ENCODE measurements around the gene GPX4. TPM values are rescaled to one million over a fixed set of nuclear protein-coding genes. Genes with fewer than 3 reads are reported as not detected.

The GPX4 gene
- total RNA-seq, 4 donors from 2014 or later: 350 to 485 (median 414) TPM

DNA sequence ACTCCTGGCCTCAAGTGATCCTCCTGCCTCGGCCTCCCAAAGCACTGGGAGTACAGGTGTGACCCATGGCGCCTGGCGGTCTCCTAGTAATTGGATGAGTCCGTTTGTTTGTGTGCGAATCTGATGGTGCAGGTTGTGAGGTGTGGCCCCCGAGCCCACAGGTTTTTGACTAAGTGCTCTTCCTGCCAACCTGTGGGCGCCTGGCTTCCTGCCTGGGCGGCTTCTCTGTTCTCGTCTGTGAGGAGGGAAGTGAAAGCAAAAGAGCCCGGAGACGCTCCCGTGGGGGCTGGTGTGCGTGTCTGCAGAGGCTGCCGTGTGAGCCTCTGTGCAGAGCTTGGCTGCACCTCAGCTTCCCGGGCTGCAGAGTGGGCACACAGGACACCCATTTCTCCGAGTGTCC lies 26.8 kb upstream of the GPX4 start:
- WGBS, 2 donors: 15 to 29% methylated on average over 15 to 16 of the region's 16 CpGs
- peak; percentile 72 to 81 for DNase-seq
- Histone ChIP-seq H3K36me3 (no peaks in the 10 kb centered on the region), H3K27me3 (no peaks in the 10 kb centered on the region), H3K4me1 (peaks cover 0 to 20% of the 10 kb centered on the region in 2 donors), H3K9me3 (no peaks in the 10 kb centered on the region), H3K4me3 (replicated peaks in 1 of 3) (no peak overlapping the region), H3K27ac (no peak overlapping the region)
- no peak for TF ChIP-seq POLR2A (IDR thresholded peaks at IDR 0.05)
- no peak for TF ChIP-seq CTCF (IDR thresholded peaks at IDR 0.05)
- intact Hi-C loops (cut with DNase I): no loop called here

DNA sequence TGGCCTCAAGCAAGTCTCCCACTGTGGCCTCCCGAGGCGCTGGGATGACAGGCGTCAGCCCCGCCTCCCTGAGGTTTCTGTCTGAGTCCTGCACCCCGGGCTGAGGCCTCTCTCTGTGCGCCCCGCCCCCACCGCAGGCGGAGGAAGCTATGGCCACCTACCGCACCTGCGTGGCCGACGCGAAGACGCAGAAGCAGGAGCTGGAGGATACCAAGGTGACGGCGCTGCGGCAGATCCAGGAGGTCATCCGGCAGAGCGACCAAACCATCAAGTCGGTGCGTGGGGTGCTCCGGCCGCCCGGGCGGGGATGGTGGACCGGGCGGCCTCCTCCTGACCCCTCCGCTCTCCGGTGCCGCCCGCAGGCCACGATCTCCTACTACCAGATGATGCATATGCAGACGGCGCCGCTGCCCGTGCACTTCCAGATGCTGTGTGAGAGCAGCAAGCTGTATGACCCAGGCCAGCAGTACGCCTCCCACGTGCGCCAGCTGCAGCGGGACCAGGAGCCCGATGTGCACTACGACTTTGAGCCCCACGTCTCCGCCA lies 24.2 kb upstream of the GPX4 start:
- H3K27me3 ChIP-seq: no peaks in the 10 kb centered on the region
- no peaks in the 10 kb centered on the region for H3K9me3 ChIP-seq
- DNase-seq: no peak
- no peak overlapping the region for H3K4me3 ChIP-seq (replicated peaks in 1 of 3)
- intact Hi-C loops (cut with DNase I): no loop called here
- TF ChIP-seq CTCF (IDR thresholded peaks at IDR 0.05) (no peak), POLR2A (IDR thresholded peaks at IDR 0.05) (no peak)
- peaks cover 0 to 18% of the 10 kb centered on the region in 2 donors for H3K4me1 ChIP-seq
- 95 to 96% methylated on average over 26 to 38 of the region's 45 CpGs for WGBS, 2 donors
- no peak overlapping the region for H3K27ac ChIP-seq
- H3K36me3 ChIP-seq: no peaks in the 10 kb centered on the region

- intact Hi-C loops (cut with DNase I): no loop called here
- H3K27me3 ChIP-seq: no peaks in the 10 kb centered on the region
- TF ChIP-seq POLR2A (IDR thresholded peaks at IDR 0.05) (no peak), CTCF (IDR thresholded peaks at IDR 0.05) (no peak)
- peaks cover 0 to 18% of the 10 kb centered on the region in 2 donors for H3K4me1 ChIP-seq
- no peak overlapping the region for H3K4me3 ChIP-seq (replicated peaks in 1 of 3)
- H3K27ac ChIP-seq: no peak overlapping the region
- WGBS, 2 donors: 89 to 93% methylated on average over 20 to 28 of the region's 50 CpGs
- DNase-seq: no peak
- H3K36me3 ChIP-seq: no peaks in the 10 kb centered on the region
- no peaks in the 10 kb centered on the region for H3K9me3 ChIP-seq
Observed at GRCh38 chr19:1080360-1081161, 23.2 kb upstream of the GPX4 start.

DNA sequence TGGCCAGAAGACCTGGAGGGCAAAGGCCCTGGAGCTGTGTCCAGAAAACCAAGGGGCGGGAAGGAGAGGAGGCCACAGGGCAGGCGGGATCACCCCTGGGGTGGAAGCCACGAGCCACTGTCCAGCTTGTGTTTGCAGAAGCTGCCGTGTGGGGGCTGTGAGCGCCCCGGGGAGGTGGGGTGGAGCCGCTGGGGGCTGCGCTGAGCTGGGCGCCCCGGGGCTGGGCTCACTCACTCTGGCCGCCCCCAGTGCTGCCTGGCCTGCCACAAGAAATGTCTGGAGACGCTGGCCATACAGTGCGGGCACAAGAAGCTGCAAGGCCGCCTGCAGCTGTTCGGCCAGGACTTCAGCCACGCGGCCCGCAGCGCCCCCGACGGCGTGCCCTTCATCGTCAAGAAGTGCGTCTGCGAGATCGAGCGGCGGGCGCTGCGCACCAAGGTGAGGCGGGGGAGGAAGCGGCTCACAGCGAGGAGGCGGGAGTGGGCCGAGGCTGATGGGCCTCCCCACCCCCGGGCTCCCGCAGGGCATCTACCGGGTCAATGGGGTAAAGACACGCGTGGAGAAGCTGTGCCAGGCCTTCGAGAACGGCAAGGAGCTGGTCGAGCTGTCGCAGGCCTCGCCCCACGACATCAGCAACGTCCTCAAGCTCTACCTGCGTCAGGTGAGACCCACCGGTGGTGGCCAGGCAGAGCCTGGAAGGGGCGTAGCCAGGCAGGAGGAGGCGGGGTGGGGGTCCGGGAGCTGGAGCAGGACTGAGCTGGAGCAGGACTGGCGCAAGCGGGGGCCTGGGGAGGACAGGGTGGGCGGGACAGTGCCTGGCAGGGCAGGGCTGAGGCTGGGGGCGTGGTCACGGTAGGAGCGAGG lies 22.3 kb upstream of the GPX4 start:
- Histone ChIP-seq H3K36me3 (peaks cover 0 to 2% of the 10 kb centered on the region in 2 donors), H3K4me1 (peaks cover 0 to 18% of the 10 kb centered on the region in 2 donors), H3K9me3 (no peaks in the 10 kb centered on the region), H3K4me3 (replicated peaks in 1 of 3) (no peak overlapping the region), H3K27ac (no peak overlapping the region), H3K27me3 (no peaks in the 10 kb centered on the region)
- intact Hi-C loops (cut with DNase I): no loop called here
- TF ChIP-seq POLR2A (IDR thresholded peaks at IDR 0.05): no peak
- no peak for TF ChIP-seq CTCF (IDR thresholded peaks at IDR 0.05)
- WGBS, 2 donors: 70 to 89% methylated on average over 26 to 39 of the region's 58 CpGs
- DNase-seq: no peak

Measured in thyroid gland (tissue), 4 donors.